HL-60 (cell line): ENCODE data around the gene DPP8.
"Not testable (repeated sequence)": the region's sequence is repeated elsewhere in the genome, so short reads cannot be mapped to it uniquely, and the experiment has no call there.

Experiments used
- DNase-seq, 2 experiments: peaks; one replicate each; pipeline ENCODE4 v3.0.0-alpha.2; 2010 to 2020; ENCODE audit warnings: low read depth in 1 of 2, low spot score in 1 of 2
- H3K27ac ChIP-seq: fragments of 250-450 bp; sonication (Bioruptor Pico); replicated peaks from 2 replicates; pipeline ENCODE4 v1.5.1; 2020; ENCODE audit warnings: mild to moderate bottlenecking, moderate library complexity
- H3K27me3 ChIP-seq: fragments of 250-450 bp; sonication (Bioruptor Pico); 2 replicates; pipeline ENCODE4 v1.5.1; 2021; ENCODE audit warnings: mild to moderate bottlenecking, moderate library complexity; ENCODE audit not compliant: insufficient read depth, poor library complexity, severe bottlenecking
- H3K4me3 ChIP-seq: replicated peaks from 2 replicates; pipeline ENCODE4 v1.5.1; 2011; ENCODE audit warnings: mild to moderate bottlenecking, control low read depth, low read length; ENCODE audit not compliant: insufficient read depth
- CTCF ChIP-seq: IDR thresholded peaks from one replicate; pipeline ENCODE4 v1.5.1; 2011; ENCODE audit warnings: low read length, control low read depth, inconsistent platforms; ENCODE audit not compliant: insufficient read depth
- GABPA ChIP-seq: IDR thresholded peaks from 2 replicates; pipeline ENCODE4 v1.6.1; 2012; ENCODE audit warnings: low read depth
- POLR2AphosphoS5 ChIP-seq: IDR thresholded peaks from 2 replicates; pipeline ENCODE4 v1.6.1; 2012; ENCODE audit warnings: low read depth
- REST ChIP-seq: IDR thresholded peaks from 2 replicates; pipeline ENCODE4 v1.6.1; 2012; ENCODE audit warnings: low read depth; ENCODE audit not compliant: insufficient replicate concordance
- SPI1 ChIP-seq: IDR thresholded peaks from 2 replicates; pipeline ENCODE4 v1.6.1; 2012; ENCODE audit warnings: low read depth, mild to moderate bottlenecking, borderline replicate concordance

DPP8 gene

GRCh38 chr15:65558997-65559760 lies 41.7 kb upstream of the DPP8 start:
- Histone ChIP-seq H3K27me3 (no peaks in the 10 kb centered on the region), H3K27ac (no peak overlapping the region), H3K4me3 (no peak overlapping the region)
- no peak for DNase-seq
- TF ChIP-seq POLR2AphosphoS5 (no peak), SPI1 (no peak), GABPA (no peak), REST (no peak), CTCF (no peak)

GRCh38 chr15:65558336-65558735 lies 40.8 kb upstream of the DPP8 start:
- no peak for TF ChIP-seq CTCF
- no peak overlapping the region for H3K4me3 ChIP-seq
- no peak for DNase-seq
- H3K27me3 ChIP-seq = no peaks in the 10 kb centered on the region
- no peak overlapping the region for H3K27ac ChIP-seq

GRCh38 chr15:65556622-65557021 lies 39.1 kb upstream of the DPP8 start:
- DNase-seq = no peak
- H3K27me3 ChIP-seq = no peaks in the 10 kb centered on the region
- no peak for TF ChIP-seq POLR2AphosphoS5
- no peak overlapping the region for H3K4me3 ChIP-seq
- H3K27ac ChIP-seq = no peak overlapping the region

GRCh38 chr15:65553691-65554090 lies 36.2 kb upstream of the DPP8 start:
- Histone ChIP-seq H3K27ac (no peak overlapping the region), H3K27me3 (no peaks in the 10 kb centered on the region), H3K4me3 (no peak overlapping the region)
- no peak for DNase-seq
- TF ChIP-seq GABPA (no peak), CTCF (no peak), REST (no peak), SPI1 (no peak), POLR2AphosphoS5 (no peak)

GRCh38 chr15:65552851-65553250 lies 35.4 kb upstream of the DPP8 start:
- not testable (repeated sequence) for H3K27ac ChIP-seq, DNase-seq, H3K4me3 ChIP-seq, H3K27me3 ChIP-seq
